MCF 10A (cell line): ENCODE data around the gene KCNK5. TPM values are rescaled to one million over a fixed set of nuclear protein-coding genes. Genes with fewer than 3 reads are reported as not detected.

ENCODE experiments used
- BruUV-seq: library from RNA; stranded (reverse); fragments of 400-500 nt; replicated peaks from 2 replicates; lab custom pipeline; 2021; lab: Mats Ljungman, UMichigan
- CTCF ChIA-PET: fragments of 300-600 bp; sonication (Branson Sonifier 250); formaldehyde crosslinking; extraction: SDS; loops from one replicate; lab custom pipeline; 2021; ENCODE audit warnings: antibody characterized with exemption, inconsistent platforms; lab: Yijun Ruan, JAX
- POLR2A ChIA-PET: fragments of 300-600, 350-650 bp; sonication (Branson Sonifier 250); formaldehyde crosslinking; extraction: SDS; loops from one replicate; lab custom pipeline; 2020; ENCODE audit warnings: antibody characterized with exemption, inconsistent platforms; lab: Yijun Ruan, JAX
- DNase-seq: peaks from one replicate; pipeline ENCODE4 v3.0.0-alpha.2; 2018; ENCODE audit not compliant: unreplicated experiment
- H3K27ac Mint-ChIP-seq: one replicate; pipeline ENCODE4 v1.8.0; 2022; ENCODE audit warnings: mild to moderate bottlenecking, low read depth, mixed read lengths; ENCODE audit not compliant: unreplicated experiment
- H3K27me3 Mint-ChIP-seq: one replicate; pipeline ENCODE4 v1.8.0; 2022; ENCODE audit warnings: mixed read lengths; ENCODE audit not compliant: insufficient read depth, unreplicated experiment
- H3K36me3 Mint-ChIP-seq: one replicate; pipeline ENCODE4 v1.8.0; 2022; ENCODE audit warnings: mild to moderate bottlenecking, moderate library complexity, mixed read lengths; ENCODE audit not compliant: insufficient read depth, unreplicated experiment
- H3K4me1 Mint-ChIP-seq: one replicate; pipeline ENCODE4 v1.8.0; 2022; ENCODE audit warnings: mixed read lengths; ENCODE audit not compliant: insufficient read depth, unreplicated experiment
- H3K4me3 Mint-ChIP-seq: one replicate; pipeline ENCODE4 v1.8.0; 2022; ENCODE audit warnings: mild to moderate bottlenecking, moderate library complexity, mixed read lengths; ENCODE audit not compliant: unreplicated experiment
- H3K9me3 Mint-ChIP-seq: one replicate; pipeline ENCODE4 v1.8.0; 2022; ENCODE audit warnings: mixed read lengths; ENCODE audit not compliant: unreplicated experiment
- intact Hi-C: fragments of 100-400 bp; cut with micrococcal nuclease; formaldehyde crosslinking; loops from 2 replicates; pipeline ENCODE4 v1.14.1; 2022
- total RNA-seq: library from RNA; stranded (reverse); gene quantifications from 2 replicates; pipeline ENCODE4 v1.2.3, GENCODE V29; 2022
- TF ChIP-seq, protein P1 (sequence below): fragments of 200-600 bp; IDR thresholded peaks from one replicate; pipeline ENCODE4 v1.8.0; 2022; ENCODE audit warnings: antibody characterized with exemption, mild to moderate bottlenecking; ENCODE audit not compliant: unreplicated experiment

Gene KCNK5
- total RNA-seq, 1 experiment from 2014 or later = 2.6 TPM

DNA sequence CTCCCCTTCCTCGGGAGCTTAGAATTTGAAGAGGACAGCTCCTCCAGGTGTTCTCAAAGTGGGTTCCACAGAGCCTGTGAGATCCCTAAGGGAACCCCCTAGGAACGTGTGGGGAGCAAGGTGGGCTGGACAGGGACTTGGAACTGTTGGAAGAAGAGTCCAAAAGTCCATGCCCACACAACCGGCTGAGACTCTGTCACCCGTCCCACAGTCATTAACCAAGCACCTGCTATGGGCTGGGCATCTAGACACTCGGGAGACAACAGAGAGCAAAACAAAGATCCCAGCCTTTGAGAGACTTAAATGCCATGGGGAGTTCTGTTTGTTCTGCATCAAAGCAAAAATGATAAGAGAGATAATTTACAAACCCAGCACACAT lies 62.4 kb downstream of the KCNK5 start:
- intact Hi-C loops = loop anchor here (1.0 to 5.0 kb wide), 7 partner anchors 24 to 295 kb away; no protein-coding TSS in a partner anchor
- ChIA-PET CTCF (interaction anchor here (0.5 to 13.1 kb wide), 44 partner anchors 10 to 823 kb away, joined by 3 to 625 read pairs (median 5); partner anchors contain the start of gene KCNK17), POLR2A (interaction anchor here (1.3 to 3.1 kb wide), 3 partner anchors 17 to 136 kb away, joined by 3 to 24 read pairs (median 4); no protein-coding TSS in a partner anchor)
- Mint-ChIP-seq H3K36me3 (no peaks in the 10 kb centered on the region), H3K4me1 (peaks cover 18% of the 10 kb centered on the region), H3K4me3 (no peak overlapping the region), H3K27ac (no peak overlapping the region), H3K27me3 (no peaks in the 10 kb centered on the region), H3K9me3 (no peaks in the 10 kb centered on the region)
- BruUV-seq = no TSS peak
- no peak for DNase-seq
- TF ChIP-seq, protein P1, sequence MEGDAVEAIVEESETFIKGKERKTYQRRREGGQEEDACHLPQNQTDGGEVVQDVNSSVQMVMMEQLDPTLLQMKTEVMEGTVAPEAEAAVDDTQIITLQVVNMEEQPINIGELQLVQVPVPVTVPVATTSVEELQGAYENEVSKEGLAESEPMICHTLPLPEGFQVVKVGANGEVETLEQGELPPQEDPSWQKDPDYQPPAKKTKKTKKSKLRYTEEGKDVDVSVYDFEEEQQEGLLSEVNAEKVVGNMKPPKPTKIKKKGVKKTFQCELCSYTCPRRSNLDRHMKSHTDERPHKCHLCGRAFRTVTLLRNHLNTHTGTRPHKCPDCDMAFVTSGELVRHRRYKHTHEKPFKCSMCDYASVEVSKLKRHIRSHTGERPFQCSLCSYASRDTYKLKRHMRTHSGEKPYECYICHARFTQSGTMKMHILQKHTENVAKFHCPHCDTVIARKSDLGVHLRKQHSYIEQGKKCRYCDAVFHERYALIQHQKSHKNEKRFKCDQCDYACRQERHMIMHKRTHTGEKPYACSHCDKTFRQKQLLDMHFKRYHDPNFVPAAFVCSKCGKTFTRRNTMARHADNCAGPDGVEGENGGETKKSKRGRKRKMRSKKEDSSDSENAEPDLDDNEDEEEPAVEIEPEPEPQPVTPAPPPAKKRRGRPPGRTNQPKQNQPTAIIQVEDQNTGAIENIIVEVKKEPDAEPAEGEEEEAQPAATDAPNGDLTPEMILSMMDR = no peak

DNA sequence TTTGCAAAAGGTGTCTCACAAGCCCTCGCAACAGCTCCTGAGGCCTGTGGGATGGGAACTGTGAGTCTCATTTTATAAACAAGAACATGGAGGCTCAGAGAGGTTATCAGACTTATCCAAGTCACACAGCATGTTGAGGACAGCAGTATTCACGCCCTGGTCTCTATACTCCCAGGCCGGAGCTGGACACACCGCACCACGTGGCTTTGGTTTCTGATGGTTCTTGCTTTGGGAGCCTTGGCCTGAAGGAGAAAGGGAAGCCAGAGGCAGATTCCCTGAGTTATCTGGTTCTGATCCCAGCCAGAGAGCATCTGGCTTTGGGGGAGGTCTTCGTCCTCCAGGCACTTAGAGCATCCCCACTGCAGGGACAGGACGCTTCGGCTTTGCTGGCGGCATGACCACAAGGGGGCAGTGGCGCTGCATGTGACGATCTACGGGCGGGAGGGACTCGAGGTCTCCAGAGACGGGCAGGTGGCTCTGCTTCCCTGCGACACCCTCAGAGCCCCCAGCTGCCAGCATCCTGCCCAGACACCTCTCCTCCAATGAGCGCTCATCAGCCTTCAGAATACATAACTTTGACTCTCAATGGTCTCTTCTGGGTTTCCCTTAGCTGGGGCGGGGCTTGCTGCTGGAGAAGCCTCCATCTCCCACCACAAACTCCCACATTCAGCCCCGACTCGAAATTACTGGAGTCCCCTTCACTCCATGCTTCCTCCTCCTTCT lies 62.9 kb downstream of the KCNK5 start:
- H3K27me3 Mint-ChIP-seq = peaks cover 2% of the 10 kb centered on the region
- intact Hi-C loops = loop anchor here (1.0 to 5.0 kb wide), 7 partner anchors 24 to 294 kb away; no protein-coding TSS in a partner anchor
- peaks cover 18% of the 10 kb centered on the region for H3K4me1 Mint-ChIP-seq
- BruUV-seq = no TSS peak
- no peaks in the 10 kb centered on the region for H3K36me3 Mint-ChIP-seq
- H3K9me3 Mint-ChIP-seq = no peaks in the 10 kb centered on the region
- peak; percentile 68 for DNase-seq
- TF ChIP-seq, protein P1 = peak; percentile 99
- no peak overlapping the region for H3K4me3 Mint-ChIP-seq
- ChIA-PET CTCF (interaction anchor here (0.5 to 13.1 kb wide), 60 partner anchors 8 to 1594 kb away, joined by 3 to 625 read pairs (median 4); partner anchors contain the start of gene KCNK17), POLR2A (interaction anchor here (1.3 to 3.1 kb wide), 3 partner anchors 17 to 137 kb away, joined by 3 to 24 read pairs (median 4); no protein-coding TSS in a partner anchor)
- H3K27ac Mint-ChIP-seq = no peak overlapping the region

GRCh38 chr6:39157511-39157910 lies 71.8 kb downstream of the KCNK5 start:
- no peak overlapping the region for H3K4me3 Mint-ChIP-seq
- H3K36me3 Mint-ChIP-seq = no peaks in the 10 kb centered on the region
- no TSS peak for BruUV-seq
- no peak for DNase-seq
- intact Hi-C loops = no loop called here
- peaks cover 20% of the 10 kb centered on the region for H3K27me3 Mint-ChIP-seq
- POLR2A ChIA-PET = no interaction called here
- TF ChIP-seq, protein P1 = no peak
- H3K27ac Mint-ChIP-seq = no peak overlapping the region
- H3K4me1 Mint-ChIP-seq = no peaks in the 10 kb centered on the region
- no peaks in the 10 kb centered on the region for H3K9me3 Mint-ChIP-seq
- CTCF ChIA-PET = interaction anchor here (0.6 to 1.7 kb wide), 7 partner anchors 9 to 285 kb away, joined by 3 to 12 read pairs (median 4); no protein-coding TSS in a partner anchor

DNA sequence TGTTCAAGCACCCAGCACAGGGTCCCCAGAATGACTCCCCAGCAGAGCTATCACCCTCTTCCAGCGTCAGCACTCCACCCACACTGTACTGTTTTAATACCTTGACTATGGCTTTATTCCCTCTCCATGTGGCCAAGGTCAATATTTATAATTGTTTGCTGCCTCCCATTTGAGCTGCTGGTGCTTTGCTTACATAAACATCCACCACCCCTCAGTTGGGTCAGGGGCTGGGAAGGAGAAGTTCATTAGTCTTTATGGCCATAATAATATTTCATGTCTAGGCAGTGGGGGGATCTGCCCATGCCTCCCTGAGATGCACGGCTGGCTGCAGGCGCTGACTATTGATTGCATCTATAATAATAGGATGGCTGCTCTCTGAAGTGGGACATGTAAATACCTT lies 72.5 kb downstream of the KCNK5 start:
- no TSS peak for BruUV-seq
- TF ChIP-seq, protein P1 = no peak
- intact Hi-C loops = no loop called here

More for the DNA sequence above, 72.5 kb downstream of the KCNK5 start:
- Mint-ChIP-seq H3K27me3 (peaks cover 27% of the 10 kb centered on the region), H3K4me1 (no peaks in the 10 kb centered on the region), H3K9me3 (no peaks in the 10 kb centered on the region), H3K27ac (no peak overlapping the region), H3K4me3 (no peak overlapping the region), H3K36me3 (no peaks in the 10 kb centered on the region)
- ChIA-PET CTCF (interaction anchor here (0.6 to 1.9 kb wide), 6 partner anchors 9 to 284 kb away, joined by 3 to 6 read pairs (median 4); no protein-coding TSS in a partner anchor), POLR2A (no interaction called here)
- DNase-seq = no peak
